G401 (cell line): ENCODE results near the gene SURF1. TPM values are rescaled to one million over a fixed set of nuclear protein-coding genes. Genes with fewer than 3 reads are reported as not detected.
A peak's percentile ranks its signal among the peaks of the same experiment; 100 is the strongest.
"Not testable (repeated sequence)": the region's sequence is repeated elsewhere in the genome, so short reads cannot be mapped to it uniquely, and the experiment has no call there.

Experiments used
- DNase-seq: peaks from one replicate; pipeline ENCODE4 v3.0.0-alpha.2; 2015; ENCODE audit warnings: low spot score
- in situ Hi-C: cut with HindIII; loops from 2 replicates; pipeline ENCODE4 v1.10.0; 2016; ENCODE audit warnings: low sequenced_read_pairs, mixed read lengths
- total RNA-seq: library from RNA; depleted of rRNA; stranded (reverse); fragments of >200 nt; shearing (Covaris generic); gene quantifications from 2 replicates; pipeline ENCODE4 v1.2.3, GENCODE V29; 2014

SURF1 gene
- total RNA-seq, 1 experiment from 2014 or later = 33.8 TPM

- no peak for DNase-seq
- in situ Hi-C loops = no loop called here
These were observed 29.2 kb upstream of the SURF1 start for GRCh38 chr9:133385452-133385851.

DNA sequence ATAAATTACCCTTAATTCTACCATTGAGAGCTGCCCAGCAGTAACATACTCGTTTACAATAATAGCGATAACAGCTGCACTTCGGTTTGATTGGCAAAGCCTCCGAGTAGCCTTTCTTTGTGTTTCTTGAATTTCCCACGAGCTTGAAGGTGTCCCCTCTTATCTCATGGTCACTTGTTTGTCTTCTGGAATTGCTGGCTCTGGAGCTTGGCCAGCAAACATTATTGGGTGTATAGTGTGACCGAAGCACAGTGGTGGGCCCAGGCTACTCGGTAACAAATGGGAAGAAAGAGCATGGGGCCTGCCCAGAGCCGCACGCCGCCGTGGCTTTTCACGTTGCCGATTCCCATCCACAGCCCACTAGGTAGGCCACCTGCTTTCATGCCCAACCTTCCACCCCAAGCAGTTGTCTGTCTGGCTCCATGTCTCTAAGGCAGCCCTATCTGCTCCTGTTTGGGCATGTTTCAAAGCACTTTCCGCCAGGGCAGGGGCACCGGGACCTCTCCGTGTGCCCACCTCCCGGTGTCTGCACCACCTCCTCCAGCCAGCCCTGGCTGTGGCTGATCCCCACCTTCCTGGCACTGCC lies 28.5 kb upstream of the SURF1 start:
- in situ Hi-C loops = no loop called here
- no peak for DNase-seq

DNA sequence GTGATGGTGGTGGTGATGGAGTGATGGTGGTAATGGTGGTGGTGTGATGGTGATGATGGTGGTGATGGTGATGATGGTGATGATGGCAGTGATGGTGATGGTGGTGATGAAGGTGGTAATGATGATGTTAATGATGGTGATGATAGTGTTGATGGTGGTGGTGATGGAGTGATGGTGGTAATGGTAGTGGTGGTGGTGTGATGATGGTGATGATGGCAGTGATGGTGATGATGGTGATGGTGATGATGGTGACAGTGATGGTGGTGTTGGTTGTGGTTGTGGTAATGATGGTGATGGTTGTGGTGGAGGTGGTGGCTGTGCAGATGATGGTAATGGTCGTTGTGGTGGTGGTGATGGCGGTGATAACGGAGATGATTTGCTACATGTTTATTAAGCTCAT lies 27.2 kb upstream of the SURF1 start:
- no peak for DNase-seq
- in situ Hi-C loops = no loop called here

DNA sequence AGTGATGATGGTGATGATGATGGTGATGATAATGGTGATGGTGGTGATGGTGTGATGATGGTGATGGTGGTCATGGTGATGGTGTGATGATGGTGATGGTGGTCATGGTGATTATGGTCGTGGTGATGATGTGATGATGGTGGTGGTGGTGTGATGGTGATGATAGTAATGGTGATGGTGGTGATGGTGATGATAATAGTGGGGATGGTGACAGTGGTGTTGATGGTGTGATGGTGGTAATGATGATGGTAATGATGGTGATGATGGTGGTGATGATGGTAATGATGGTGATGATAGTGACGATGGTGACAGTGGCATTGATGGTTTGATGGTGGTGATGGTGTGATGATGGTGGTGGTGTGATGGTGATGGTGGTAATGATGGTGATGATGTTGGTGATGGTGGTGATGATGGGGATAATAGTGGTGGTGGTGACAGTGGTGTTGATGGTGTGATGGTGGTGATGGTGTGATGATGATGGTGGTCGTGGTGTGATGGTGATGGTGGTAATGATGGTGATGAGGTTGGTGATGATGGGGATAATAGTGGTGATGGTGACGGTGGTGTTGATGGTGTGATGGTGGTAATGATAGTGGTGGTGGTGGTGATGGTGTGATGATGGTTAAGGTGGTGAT lies 26.3 kb upstream of the SURF1 start:
- in situ Hi-C loops = no loop called here

DNA sequence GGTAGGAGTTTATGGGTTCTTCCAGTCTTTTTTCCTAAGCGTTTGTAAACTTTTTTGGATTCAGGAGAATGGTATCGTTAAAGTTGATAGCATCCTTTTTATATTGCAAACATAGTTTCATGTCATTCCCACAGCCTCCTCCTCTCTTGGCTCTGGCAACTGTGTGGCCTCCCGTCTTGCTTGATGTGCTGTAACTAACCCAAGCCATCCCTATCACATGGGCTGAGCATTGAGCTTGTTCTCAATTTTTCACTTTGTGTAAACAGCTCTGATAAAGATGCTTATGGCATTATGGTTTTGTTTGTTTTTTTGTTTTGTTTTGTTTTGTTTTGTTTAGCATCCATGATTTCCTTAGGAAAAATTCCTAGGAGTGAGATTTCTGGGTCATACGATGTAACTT lies 24.4 kb upstream of the SURF1 start:
- in situ Hi-C loops = no loop called here
- no peak for DNase-seq

More for the DNA sequence above, 26.3 kb upstream of the SURF1 start:
- no peak for DNase-seq

DNA sequence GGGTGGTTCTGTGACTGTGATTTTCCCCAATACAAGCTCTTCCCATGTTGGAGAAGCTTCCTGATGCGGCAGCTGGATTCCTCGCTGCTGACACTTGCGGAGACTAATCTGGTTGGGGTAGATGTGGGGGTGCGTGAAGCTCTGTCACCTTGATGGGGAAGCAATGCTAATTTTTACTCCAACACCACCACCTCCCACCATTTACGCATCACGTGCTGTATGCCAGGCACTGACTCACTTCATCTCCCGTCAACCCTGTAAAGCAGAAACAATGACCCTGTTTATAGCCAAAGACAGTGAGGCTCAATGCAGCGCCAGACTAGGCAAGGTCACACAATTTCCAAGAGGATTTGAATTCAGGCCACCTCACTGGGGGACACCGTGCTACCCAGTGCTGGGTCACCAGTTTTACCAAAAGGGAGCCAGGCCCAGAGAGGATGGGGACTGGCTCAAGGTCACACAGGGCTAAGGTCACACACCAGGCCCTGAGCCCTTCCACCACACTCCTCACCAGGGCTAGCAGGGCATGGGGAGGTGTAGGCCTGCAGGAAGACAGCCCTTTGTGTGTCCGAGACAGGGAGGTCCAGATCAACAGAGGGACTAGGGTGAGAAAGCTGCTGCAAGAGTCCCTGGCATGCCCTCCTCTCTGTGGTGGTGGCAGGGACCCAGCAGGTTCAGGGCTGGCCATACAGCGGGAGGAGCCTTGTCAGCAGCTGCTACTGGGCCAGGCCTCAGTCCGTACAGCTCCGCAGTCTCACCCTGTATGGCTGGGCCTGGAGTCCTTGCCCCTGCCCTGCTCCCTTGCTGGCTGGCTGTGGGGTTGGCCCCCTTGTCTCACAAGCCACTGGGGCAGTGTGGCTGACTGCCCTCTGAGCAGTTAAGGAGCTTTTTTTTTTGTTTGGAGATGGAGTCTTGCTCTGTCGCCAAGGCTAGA lies 23.1 kb upstream of the SURF1 start:
- in situ Hi-C loops = loop anchor here (5.0 kb wide), 1 partner anchor 38 kb away; the partner anchor contains the start of gene REXO4
- no peak for DNase-seq

- in situ Hi-C loops = loop anchor here (5.0 kb wide), 1 partner anchor 39 kb away; the partner anchor contains the start of gene REXO4
- no peak for DNase-seq
These were observed 22.2 kb upstream of the SURF1 start for GRCh38 chr9:133378408-133378962.

DNA sequence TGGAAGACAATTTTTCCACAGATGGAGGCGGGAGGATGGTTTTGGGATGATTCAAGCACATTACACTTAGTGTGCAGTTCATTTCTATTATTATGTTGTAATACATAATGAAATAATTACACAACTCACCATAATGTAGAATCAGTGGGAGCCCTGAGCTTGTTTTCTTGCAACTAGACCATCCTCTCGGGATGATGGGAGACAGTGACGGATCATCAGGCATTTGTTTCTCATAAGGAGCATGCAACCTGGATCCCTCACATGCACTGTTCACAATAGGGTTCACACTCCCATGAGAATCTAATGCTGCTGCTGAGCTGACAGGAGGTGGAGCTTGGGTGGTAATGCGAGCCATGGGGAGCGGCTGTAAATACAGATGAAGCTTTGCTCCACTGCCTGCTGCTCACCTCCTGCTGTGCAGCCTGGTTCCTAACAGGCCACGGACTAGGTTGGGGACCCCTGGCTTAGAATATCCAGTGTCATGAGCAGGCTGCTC lies 21.5 kb upstream of the SURF1 start:
- in situ Hi-C loops = loop anchor here (5.0 kb wide), 1 partner anchor 40 kb away; the partner anchor contains the start of gene REXO4
- no peak for DNase-seq

DNA sequence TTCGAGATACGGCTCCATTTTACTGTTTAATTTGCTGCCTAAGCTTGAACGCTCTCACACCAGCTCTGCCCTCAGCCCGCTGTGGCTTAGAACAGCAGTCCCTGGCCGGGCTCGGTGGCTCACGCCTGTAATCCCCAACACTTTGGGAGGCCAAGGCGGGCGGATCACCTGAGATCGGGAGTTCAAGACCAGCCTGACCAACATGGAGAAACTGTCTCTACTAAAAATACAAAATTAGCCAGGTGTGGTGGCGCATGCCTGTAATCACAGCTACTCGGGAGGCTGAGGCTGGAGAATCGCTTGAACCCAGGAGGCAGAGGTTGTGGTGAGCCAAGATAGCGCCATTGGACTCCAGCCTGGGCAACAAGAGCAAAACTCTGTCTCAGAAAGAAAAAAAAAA lies 21.0 kb upstream of the SURF1 start:
- DNase-seq = not testable (repeated sequence)
- in situ Hi-C loops = loop anchor here (5.0 kb wide), 1 partner anchor 40 kb away; the partner anchor contains the start of gene REXO4

GRCh38 chr9:133375724-133376654 lies 19.7 kb upstream of the SURF1 start, which contains the start of the genes STKLD1 and SURF4:
Gene STKLD1 (plus strand): TSS chr9:133376366. CDS start chr9:133376474, 108 bp downstream.
Gene SURF4 (minus strand): TSS chr9:133376060. CDS start chr9:133375969, 91 bp downstream.
- peak; percentile 95 for DNase-seq
- in situ Hi-C loops = loop anchor here (5.0 kb wide), 1 partner anchor 41 kb away; the partner anchor contains the start of gene REXO4

- in situ Hi-C loops = loop anchor here (5.0 kb wide), 1 partner anchor 42 kb away; the partner anchor contains the start of gene REXO4
- DNase-seq = no peak
These were observed 18.9 kb upstream of the SURF1 start for GRCh38 chr9:133375116-133375723.

DNA sequence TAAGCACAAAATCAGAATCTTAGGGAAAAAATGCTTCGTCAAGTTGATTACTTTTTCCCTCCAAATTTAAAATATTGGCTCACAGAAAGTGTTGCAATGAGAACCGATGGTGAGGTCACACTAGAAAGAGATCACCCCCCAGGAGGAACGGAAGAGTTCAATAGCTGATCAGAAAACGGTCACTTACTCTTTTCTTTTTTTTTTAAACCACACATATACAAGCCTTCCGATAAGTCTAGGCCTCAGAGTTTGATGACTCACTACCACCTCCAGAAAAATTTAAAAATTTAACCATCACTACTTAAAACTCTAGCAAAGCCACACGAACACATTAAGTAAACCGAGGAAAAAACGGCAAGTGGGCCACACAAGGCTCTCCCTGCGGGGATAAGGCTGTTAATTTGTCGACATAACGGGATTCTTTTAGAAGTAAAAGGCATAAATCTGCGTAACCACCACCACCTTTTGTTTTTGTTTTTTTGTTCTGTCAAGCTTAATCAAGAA lies 18.4 kb upstream of the SURF1 start:
- in situ Hi-C loops = loop anchor here (5.0 kb wide), 1 partner anchor 43 kb away; the partner anchor contains the start of gene REXO4
- DNase-seq = no peak

DNA sequence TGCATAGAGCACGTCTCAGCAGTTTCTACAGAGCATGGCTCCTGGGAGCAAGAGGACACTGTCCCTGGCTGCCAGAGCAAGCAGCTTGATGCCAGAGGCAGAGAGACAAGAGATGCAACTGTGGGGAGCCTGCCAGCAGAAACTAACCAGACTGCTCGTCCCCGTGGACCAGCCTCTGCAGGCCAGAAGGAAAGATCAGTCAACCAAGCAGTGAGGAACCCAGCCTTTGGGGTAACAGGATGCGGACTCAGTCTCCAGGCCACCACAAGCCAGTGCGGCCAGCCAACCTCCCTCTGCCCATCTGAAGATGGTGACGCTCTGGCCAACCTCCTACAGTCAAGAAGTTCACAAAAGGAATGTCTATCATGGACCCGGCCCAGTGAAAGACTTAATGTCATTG lies 15.9 kb upstream of the SURF1 start:
- no peak for DNase-seq
- in situ Hi-C loops = no loop called here

GRCh38 chr9:133371261-133371711 lies 15.0 kb upstream of the SURF1 start:
- DNase-seq = no peak
- in situ Hi-C loops = no loop called here

GRCh38 chr9:133370685-133371084 lies 14.4 kb upstream of the SURF1 start:
- DNase-seq = no peak
- in situ Hi-C loops = no loop called here

- no peak for DNase-seq
- in situ Hi-C loops = no loop called here
These were observed 13.6 kb upstream of the SURF1 start for GRCh38 chr9:133369933-133370332.

GRCh38 chr9:133369422-133369821 lies 13.1 kb upstream of the SURF1 start:
- in situ Hi-C loops = no loop called here
- no peak for DNase-seq
